AG04449 (cell line): ENCODE measurements around the gene SMIM24.
A peak's percentile ranks its signal among the peaks of the same experiment; 100 is the strongest.

ENCODE experiments used
- CTCF ChIA-PET: fragments of 350-600 bp; formaldehyde crosslinking; extraction: SDS; loops from one replicate; lab custom pipeline; 2021; ENCODE audit warnings: antibody characterized with exemption; lab: Yijun Ruan, JAX
- POLR2A ChIA-PET: fragments of 400-600, 350-600 bp; formaldehyde crosslinking; extraction: SDS; loops from one replicate; lab custom pipeline; 2020; ENCODE audit warnings: antibody characterized with exemption, inconsistent platforms; lab: Yijun Ruan, JAX
- DNase-seq: peaks from one replicate; pipeline ENCODE4 v3.0.0-alpha.2; 2010; ENCODE audit warnings: low read depth, low spot score
- H3K4me3 ChIP-seq: 2 replicates; pipeline ENCODE4 v1.5.1; 2011; ENCODE audit warnings: low read depth, mild to moderate bottlenecking, control low read depth, low read length
- TF ChIP-seq, protein P1 (sequence below): IDR thresholded peaks from one replicate; pipeline ENCODE4 v1.5.1; 2011; ENCODE audit warnings: mild to moderate bottlenecking, moderate library complexity, low read length, control low read depth, inconsistent platforms; ENCODE audit not compliant: insufficient read depth; ENCODE audit errors: missing control alignments

SMIM24 gene

DNA sequence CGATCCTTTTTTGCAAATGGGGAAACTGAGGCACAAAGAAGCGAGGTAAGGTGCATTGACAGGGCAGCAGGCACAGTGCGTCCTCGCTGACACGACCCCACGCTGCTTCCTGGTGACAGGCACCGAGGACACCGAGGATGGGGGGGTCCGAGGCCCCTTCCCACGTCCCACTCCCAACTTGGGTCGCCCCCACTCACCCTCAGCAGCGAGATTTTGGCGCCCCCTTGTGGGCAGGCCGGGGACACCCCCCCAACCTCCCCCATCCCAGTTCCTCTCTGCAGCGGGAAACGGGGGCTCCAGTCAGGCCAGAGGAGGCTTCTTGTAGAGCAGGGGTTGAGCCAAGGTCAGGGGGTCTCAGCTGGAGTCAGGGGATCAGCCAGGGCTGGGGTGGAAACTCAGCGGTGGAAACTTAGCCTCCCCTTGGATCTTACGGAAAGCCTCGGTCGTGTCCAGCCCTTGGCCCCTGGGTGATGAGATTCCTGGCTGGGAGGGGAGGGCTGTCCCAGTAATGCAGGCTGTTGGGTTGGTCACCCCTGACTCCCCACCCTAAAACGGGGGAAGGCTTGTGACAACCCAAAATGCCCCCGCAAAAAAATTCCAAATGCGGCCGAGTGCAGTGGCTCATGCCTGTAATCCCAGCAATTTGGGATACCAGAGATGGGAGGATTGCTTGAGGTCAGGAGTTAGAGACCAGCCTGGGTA, 8.2 kb downstream of the SMIM24 start:
- TF ChIP-seq, protein P1, sequence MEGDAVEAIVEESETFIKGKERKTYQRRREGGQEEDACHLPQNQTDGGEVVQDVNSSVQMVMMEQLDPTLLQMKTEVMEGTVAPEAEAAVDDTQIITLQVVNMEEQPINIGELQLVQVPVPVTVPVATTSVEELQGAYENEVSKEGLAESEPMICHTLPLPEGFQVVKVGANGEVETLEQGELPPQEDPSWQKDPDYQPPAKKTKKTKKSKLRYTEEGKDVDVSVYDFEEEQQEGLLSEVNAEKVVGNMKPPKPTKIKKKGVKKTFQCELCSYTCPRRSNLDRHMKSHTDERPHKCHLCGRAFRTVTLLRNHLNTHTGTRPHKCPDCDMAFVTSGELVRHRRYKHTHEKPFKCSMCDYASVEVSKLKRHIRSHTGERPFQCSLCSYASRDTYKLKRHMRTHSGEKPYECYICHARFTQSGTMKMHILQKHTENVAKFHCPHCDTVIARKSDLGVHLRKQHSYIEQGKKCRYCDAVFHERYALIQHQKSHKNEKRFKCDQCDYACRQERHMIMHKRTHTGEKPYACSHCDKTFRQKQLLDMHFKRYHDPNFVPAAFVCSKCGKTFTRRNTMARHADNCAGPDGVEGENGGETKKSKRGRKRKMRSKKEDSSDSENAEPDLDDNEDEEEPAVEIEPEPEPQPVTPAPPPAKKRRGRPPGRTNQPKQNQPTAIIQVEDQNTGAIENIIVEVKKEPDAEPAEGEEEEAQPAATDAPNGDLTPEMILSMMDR: peak; percentile 85
- no peak for DNase-seq
- ChIA-PET CTCF (interaction anchor here (0.7 to 6.9 kb wide), 42 partner anchors 8 to 510 kb away, joined by 3 to 117 read pairs (median 6); partner anchors contain the start of genes CELF5, DOHH and SMIM44), POLR2A (no interaction called here)
- no peak overlapping the region for H3K4me3 ChIP-seq

DNA sequence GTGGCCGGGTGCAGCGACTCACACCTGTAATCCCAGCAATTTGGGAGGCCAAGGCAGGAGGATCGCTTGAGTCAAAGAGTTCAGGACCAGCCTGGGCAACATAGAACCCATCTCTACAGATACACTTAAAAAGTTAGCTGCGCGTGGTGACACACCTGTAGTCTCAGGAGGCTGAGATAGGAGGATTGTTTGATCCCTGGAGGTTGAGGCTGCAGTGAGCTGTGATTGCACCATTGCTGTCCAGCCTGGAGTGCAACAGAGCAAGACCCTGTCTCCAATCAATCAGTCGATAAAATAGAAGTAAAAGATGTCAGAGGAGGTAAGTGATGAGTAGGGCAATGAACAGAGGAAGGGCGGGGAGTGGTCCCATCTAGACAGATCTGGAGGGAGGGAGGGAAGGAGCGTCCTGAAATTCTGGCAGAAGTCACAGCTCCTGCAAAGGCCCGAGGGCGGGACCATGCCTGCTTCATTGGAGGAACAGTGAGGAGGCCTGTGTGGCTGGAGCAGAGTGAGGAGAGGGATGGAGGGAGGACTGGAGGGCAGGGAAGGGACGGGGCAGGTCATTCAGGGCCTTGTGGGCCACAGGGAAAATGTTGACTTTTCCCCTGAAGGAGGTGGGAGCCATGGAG, 9.7 kb downstream of the SMIM24 start:
- TF ChIP-seq, protein P1: no peak
- ChIA-PET CTCF (interaction anchor here (0.7 to 6.9 kb wide), 16 partner anchors 9 to 167 kb away, joined by 3 to 117 read pairs (median 4); partner anchors contain the start of gene SMIM44), POLR2A (interaction anchor here (0.7 kb wide), 1 partner anchor 9 kb away, joined by 4 read pairs; no protein-coding TSS in a partner anchor)
- no peak overlapping the region for H3K4me3 ChIP-seq
- DNase-seq: no peak

GRCh38 chr19:3469638-3470499, 10.5 kb downstream of the SMIM24 start:
- ChIA-PET POLR2A (no interaction called here), CTCF (interaction anchor here (0.9 to 6.9 kb wide), 16 partner anchors 9 to 166 kb away, joined by 3 to 117 read pairs (median 5); partner anchors contain the start of gene SMIM44)
- DNase-seq: no peak
- TF ChIP-seq, protein P1: no peak
- H3K4me3 ChIP-seq: no peak overlapping the region

DNA sequence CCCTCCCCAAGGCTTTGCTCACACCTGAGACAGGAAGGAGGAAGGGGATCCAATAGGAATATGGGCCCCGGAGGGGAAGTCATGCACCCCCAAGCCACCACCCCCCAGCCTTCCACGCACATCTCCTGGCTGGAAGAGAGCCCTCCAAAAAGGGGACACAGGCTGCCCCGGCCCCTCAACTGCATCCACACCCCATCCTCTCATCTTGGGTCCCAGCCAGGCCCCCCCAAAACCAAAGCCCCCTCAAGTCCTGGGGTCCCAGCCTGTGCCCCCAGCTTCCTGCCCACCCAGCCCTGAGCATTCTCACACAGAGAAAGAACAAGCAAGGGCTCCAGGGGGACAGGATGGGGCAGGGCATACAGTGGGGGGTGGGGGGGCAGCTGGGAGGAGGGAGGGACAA, 12.1 kb downstream of the SMIM24 start:
- no peak for DNase-seq
- ChIA-PET POLR2A (no interaction called here), CTCF (interaction anchor here (4.3 to 6.9 kb wide), 3 partner anchors 17 to 164 kb away, joined by 42 to 117 read pairs (median 89); partner anchors contain the start of gene SMIM44)
- no peak overlapping the region for H3K4me3 ChIP-seq
- TF ChIP-seq, protein P1: no peak

GRCh38 chr19:3467437-3468198, 12.7 kb downstream of the SMIM24 start:
- TF ChIP-seq, protein P1: no peak
- CTCF ChIA-PET: interaction anchor here (4.3 kb wide), 1 partner anchor 17 kb away, joined by 42 read pairs; the partner anchor contains the start of gene SMIM44
- DNase-seq: no peak
- POLR2A ChIA-PET: no interaction called here
- H3K4me3 ChIP-seq: no peak overlapping the region
